ENCODE data around the gene EI24. TPM values are rescaled to one million over a fixed set of nuclear protein-coding genes. Genes with fewer than 3 reads are reported as not detected.
A peak's percentile ranks its signal among the peaks of the same experiment; 100 is the strongest.

The EI24 gene
- total and polyA plus RNA-seq, 2 experiments from 2014 or later = 132 to 174 TPM

GRCh38 chr11:125519860-125520834 is 49.1 kb upstream of the EI24 start (continued):
- no peak for TF ChIP-seq ZNF462 (CRISPR knock-in tag; IDR thresholded peaks at IDR 0.05)
- no peak for TF ChIP-seq ZNF114 (CRISPR knock-in tag; IDR thresholded peaks at IDR 0.05)
- no peak for TF ChIP-seq POLR2AphosphoS5 (IDR thresholded peaks at IDR 0.05; ENCODE audit: low read depth)
- no peak for TF ChIP-seq CREB1 (CRISPR knock-in tag; IDR thresholded peaks at IDR 0.05; ENCODE audit: low read depth)

GRCh38 chr11:125525303-125525702 is 44.0 kb upstream of the EI24 start:
- Mint-ChIP-seq H3K4me3 (no peak overlapping the region), H3K27me3 (ENCODE audit: insufficient read depth, low read depth, poor library complexity) (no peaks in the 10 kb centered on the region), H3K9me3 (peaks cover 11% of the 10 kb centered on the region; the same call in 2 of the 3 replicates), H3K4me1 (peaks cover 2% of the 10 kb centered on the region; the same call in 1 of the 3 replicates), H3K27ac (no peak overlapping the region), H3K36me3 (ENCODE audit: low read depth) (peaks cover 2% of the 10 kb centered on the region; the same call in 2 of the 3 replicates)
- no peaks in the 10 kb centered on the region for H4K20me1 ChIP-seq (replicated peaks; ENCODE audit: insufficient read depth)
- no peak overlapping the region for H3K27ac ChIP-seq (ENCODE audit: low read depth)
- 0 out of 2 replicates have a peak overlapping the region, but pooled peaks have one; percentile 34 for H2AFZ ChIP-seq
- H3K79me2 ChIP-seq (replicated peaks; ENCODE audit: insufficient read depth) = no peaks in the 10 kb centered on the region
- H3F3A ChIP-seq (replicated peaks; ENCODE audit: low read depth) = no peaks in the 10 kb centered on the region; the same call in 1 of the 2 replicates
- no peaks in the 10 kb centered on the region for H3K4me1 ChIP-seq (ENCODE audit: insufficient read depth)
- TF ChIP-seq STAT1 (IDR thresholded peaks at IDR 0.05; ENCODE audit: unreplicated experiment) = no peak
- no peak for TF ChIP-seq EZH2 (IDR thresholded peaks at IDR 0.05; ENCODE audit: low read depth, unreplicated experiment)
- no peak for TF ChIP-seq REST (IDR thresholded peaks at IDR 0.05; ENCODE audit: unreplicated experiment)
- no peak for TF ChIP-seq CTCF (conservative IDR thresholded peaks at IDR 0.05; ENCODE audit: low read depth in 2 of 2)
- TF ChIP-seq NANOG (IDR thresholded peaks at IDR 0.05; ENCODE audit: borderline replicate concordance) = no peak
- no peaks in the 10 kb centered on the region for H3K27me3 ChIP-seq (ENCODE audit: insufficient read depth)
- DNase-seq (ENCODE audit: low spot score) (no peak), ATAC-seq (no peak)
- no peaks in the 10 kb centered on the region for H3K36me3 ChIP-seq (ENCODE audit: insufficient read depth)
- peaks cover 9% of the 10 kb centered on the region; the same call in 1 of the 2 replicates for H3K9me2 ChIP-seq (ENCODE audit: insufficient read depth)
- H3K4me3 ChIP-seq = no peak overlapping the region
- H3K4me2 ChIP-seq = no peak overlapping the region
